Hepatic stellate cell (primary cell): ENCODE data around the gene ARHGDIA.

Experiments used
- DNase-seq: peaks from one replicate; pipeline ENCODE4 v3.0.0; 2011; ENCODE audit warnings: low spot score

Gene ARHGDIA

DNA sequence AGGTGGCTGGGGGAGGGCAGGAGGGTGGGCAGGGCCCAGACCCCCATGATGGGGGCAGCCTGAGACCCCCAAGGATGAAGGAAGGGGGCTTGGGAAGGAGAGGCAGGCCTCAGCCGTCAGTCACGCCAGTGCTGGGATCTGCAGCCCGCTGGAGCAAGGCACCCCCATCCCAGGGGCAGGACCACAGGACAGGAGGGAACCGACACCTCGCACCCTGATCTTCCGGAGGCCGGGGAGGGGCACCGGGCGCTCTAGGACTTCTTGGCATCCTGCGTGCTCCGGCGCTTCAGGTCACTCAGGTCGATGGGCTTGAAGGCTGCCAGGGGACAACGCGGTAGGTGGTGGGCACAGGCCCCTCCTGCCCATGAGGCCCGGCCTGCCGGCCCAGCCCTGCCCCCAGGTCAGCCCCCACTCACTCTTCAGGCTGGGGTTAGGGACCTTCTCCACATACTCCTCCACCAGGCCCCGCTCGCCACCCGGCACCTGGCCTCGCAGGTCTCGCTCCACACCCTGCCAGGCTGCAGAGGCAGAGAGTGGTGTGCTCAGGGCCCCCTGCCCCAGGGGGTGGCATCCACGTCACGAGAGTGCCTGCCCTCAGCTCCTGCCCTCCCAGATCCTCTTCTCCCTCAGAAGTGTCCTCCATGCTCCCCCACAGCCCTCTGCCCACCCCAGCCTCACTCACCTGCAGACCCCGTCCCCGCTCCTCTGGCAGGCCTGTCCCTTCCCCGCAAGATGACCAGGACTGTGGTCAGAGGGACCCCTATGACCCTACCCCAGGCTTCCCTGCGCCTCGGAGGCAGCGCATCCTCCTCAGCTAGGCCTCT lies 47.9 kb downstream of the ARHGDIA start:
- no peak for DNase-seq

DNA sequence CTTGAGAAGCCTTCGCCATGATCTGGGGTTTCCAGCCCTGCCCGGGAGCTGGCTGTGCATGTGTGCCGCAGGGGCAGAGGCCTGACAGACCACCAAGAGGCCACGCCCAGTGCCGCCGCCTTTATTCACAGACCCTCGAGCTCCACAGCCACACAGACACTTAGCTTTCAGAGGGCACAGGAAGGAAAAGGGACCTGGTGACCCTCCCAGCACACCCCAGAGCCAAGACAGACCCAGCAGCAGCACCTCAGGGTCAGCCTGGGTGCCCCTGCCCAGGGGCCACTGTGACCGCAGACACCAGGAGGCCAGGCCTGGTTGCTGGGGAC lies 48.9 kb downstream of the ARHGDIA start:
- DNase-seq = no peak

DNA sequence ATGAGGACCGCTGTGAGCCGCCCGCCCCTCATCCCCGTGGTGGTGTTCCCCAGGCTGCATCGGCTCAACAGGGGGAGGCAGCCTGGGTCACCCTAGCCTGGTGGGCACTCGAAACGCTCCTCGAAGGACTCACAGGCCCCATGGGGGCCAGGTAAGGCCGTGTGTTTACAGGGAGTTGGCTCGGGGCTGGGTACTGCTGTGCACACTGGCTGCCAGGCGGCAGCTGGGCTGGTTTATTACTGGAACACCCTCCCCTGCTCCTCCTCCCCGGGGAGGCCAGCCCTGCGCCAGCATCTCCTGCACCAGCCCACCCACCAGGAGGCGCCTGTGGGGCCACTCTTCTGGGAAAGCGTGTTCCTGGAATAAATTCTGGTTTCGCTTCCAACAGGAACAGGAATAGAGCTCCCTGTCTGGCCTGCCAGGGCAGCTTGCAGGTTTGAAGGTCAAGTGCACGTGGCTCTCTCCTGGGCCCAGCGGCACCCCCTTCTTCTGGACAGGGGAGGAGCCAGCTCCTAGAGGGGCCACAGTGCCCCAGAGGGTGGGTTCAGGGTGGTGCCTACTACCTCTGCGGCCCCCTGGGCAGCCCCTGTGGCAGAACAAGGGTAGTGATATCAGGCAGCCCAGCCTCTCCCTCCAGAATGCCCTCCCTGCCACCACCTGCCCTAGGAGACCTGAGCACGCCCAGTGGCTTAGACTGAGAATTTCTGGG lies 49.4 kb downstream of the ARHGDIA start:
- peak; percentile 86 for DNase-seq

DNA sequence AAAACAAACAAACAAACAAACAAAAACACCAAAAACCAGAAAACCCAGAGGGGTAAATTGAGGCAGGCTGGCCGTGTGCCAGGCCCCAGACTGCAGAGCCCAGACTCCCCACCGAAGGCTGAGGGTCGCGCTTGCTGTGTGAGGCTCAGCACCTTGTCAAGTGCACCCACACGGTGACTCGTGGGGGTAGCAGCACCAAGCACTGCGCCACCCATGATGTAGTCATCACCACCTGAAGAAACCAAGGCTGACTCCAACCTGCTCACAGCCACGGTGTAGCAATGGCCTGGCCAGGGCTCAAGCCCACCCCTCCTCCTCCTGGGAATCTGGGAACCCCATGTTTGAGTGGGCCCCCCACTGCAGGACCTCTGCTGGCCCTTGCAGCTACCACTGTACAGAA lies 50.0 kb downstream of the ARHGDIA start:
- no peak for DNase-seq

DNA sequence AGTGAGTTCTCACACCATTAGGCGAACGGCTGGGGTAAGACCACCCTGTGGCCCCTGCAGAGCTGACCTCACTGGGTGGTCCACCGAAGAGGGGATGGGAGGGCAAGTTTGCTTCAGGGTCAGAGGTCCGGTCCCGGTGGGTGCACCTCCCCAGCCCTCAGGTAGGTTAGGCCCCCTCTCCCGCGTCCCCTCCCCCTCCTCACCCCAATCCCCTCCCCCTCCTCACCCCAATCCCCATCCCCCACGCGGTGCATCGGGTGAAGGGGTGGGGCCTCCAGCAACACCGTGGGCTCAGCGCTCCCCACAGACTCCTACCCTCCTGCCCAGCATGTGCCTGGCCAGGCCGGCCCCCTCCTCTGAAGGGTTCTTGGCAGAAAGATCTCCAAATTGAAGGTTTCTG lies 51.4 kb downstream of the ARHGDIA start:
- DNase-seq = no peak

DNA sequence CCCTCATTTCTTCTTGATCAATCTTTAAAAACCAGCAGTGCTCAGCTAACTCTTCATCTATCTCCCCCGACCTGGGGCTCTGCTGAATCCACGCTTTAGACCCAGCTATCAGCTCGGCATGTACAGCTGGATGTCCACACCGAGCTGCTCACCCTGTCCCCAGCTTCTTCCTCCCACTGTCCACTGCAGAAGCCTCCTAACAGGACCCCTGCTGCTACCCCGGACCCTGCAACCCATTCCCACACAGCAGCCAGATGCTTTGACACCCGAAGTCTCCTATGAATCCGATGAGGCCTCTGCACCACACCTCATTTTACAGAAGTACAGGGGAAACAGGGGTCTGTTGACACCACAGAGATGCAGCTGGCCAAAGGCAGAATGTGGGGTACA lies 53.4 kb downstream of the ARHGDIA start:
- no peak for DNase-seq
